GM19455 (cell line): ENCODE measurements around the gene CALHM2.
"Not testable (repeated sequence)": the region's sequence is repeated elsewhere in the genome, so short reads cannot be mapped to it uniquely, and the experiment has no call there.

ENCODE experiments used
- ATAC-seq: cut with Tn5 transposase; IDR thresholded peaks from one replicate; pipeline ENCODE4 v1.9.1; 2021; ENCODE audit not compliant: unreplicated experiment

Gene CALHM2

DNA sequence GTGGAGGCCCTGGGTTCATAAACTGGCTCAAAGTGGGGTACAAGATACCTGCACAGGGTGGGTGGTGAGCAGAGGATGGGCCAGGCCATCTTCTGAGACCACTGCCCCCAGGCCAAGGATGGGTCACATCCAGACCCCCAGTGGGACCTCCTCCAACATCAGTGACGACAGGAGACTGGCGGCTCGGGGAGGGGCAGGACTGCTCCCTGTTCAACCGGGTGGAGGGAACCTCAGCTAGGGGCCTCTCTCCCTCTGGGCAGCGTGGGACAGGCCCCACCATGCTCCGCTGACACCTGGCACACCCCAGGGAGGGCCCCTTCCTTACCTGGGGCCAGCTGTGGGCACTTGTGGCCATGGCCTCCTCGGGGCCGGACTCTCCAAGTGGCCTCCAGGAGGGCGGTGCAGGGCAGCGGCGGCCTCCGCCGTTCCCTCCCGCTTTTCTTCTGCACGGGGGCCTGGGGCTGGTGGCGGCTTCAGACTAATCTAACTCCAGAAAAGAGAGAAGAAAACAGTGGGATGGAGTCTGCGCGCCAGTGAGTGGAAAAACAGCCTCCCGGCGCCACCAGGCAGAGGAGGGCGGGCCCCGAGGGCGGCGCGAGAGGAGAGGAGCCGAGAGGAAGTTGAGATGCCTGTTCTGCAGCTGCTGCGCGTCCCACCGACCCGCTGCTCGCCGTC, at the start of gene CALHM2:
CALHM2 (minus strand) TSS at position 540 of the 675 bp plus-strand sequence. CDS start 2,429 bp downstream, outside the sequence.
- peak; percentile 75 for ATAC-seq

DNA sequence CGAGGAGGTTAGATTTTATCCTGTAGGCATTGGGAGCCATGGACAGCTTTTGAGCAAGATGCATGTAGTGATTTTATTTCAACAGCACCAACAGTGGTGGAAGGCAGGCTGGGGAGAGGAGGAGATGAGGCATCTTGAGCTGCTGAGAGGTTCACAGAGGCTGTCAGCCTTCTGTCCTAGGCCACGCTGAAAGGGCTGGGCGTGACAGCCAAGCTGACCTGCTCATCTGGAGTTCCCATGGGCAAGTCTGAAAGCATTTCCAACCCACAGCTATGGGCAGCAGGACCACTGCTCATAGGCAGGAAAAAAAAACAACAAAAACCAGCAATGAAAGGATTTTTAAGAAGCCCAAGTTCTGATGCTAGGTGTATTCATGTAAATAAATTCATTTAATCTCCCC, 49.0 kb upstream of the CALHM2 start:
- ATAC-seq, result no peak

DNA sequence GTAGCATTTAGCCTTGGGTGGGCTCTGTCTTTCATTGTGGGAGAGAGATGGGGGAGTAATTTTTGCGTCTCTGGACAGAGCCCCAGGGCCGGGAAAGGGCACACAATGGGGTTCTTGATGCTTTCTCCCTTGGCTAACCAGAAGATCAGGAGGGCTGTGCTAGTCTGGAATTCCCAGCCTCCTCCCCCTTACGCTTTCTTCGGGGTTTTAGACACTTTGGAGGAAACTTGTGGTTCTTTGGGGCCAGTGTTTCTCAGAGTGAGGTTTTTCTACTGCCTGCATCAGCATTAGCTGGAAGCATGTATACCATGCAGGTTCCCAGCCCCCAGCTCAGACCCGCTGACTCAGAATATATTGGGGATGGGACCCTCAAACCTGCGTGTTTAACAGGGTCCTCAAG, 48.3 kb upstream of the CALHM2 start:
- no peak for ATAC-seq

GRCh38 chr10:103499881-103500280, 47.7 kb upstream of the CALHM2 start:
- no peak for ATAC-seq

DNA sequence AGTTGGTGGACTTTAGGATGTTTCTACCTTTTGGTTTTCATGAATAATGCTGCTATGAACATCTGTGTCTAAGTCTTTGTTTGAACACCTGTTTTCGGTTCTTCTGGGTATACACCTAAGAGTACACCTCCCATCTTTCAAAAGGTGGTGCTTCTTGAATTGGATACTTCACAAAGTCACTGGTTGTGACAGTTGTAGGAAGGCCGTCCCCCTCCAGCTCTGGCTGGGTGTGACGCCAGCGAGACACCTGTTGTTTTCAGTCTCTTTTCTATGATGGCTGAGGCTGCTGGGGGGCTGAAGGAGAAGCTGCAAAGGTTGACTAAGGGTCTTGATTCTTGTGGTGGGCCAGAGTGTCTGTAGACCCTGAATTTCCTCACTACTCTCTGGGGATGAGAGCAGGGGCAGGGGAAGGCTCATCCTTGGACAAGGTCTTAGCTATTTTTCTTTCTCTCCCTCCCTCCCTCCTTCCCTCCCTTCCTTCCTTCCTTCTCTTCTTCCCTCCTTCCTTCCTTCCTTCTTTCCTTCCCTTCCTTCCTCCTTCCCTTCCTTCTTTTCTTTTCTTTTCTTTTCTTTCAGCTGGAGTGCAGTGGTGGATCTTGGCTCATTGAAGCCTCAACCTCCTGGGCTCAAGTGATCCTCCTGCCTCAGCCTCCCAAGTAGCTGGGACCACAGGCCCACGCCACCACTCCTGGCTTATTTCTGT, 46.9 kb upstream of the CALHM2 start:
- no peak for ATAC-seq

GRCh38 chr10:103497161-103497915, 45.2 kb upstream of the CALHM2 start:
- ATAC-seq, result no peak

DNA sequence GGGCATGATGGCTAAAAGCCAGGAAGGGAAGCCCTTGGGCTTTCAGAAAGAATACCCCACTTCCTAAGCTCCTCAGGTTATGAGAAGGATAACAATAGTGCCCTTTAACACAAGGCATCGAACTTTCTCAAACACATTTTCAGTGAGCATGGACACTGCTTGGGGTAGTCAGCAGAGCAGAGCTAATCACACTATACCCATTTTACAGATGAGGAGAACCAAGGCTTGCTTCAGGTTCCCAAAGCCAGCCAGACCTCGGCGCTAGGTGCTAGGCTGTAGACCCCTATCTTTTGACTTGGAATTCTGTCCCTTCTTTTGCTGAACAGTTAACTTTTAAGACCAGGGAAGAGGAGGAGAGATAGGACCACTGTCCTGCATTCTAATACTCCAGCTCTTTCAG, 43.2 kb upstream of the CALHM2 start:
- no peak for ATAC-seq

GRCh38 chr10:103493916-103494877, 42.0 kb upstream of the CALHM2 start:
- ATAC-seq, result no peak

DNA sequence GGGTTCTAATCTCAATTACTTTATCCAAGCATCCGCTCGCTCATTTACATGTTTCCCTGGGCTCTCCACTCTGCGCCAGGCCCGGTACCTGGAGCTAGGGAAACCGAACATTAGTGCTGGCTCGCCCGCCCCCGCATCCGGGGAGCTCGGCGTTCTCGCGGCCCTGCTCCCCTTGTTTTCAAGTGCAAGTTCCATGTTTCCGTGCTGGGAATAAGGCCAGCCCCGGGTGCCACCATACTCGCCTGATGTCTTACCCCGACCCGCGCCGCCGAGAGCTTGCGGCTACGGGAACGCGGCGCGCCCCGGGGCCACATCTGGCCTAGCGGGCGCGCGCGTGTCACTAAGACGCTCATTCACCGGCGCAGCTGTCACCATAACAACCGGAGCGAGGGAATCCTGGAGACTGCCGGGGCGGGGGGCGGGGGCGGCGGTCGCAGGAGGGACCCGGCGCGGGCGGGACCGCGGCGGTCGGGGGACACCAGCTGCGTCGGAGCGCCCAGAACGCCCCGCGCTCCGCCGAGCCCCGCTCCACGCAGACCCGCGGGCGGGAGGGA, 41.3 kb upstream of the CALHM2 start, which contains the start of gene NEURL1:
NEURL1 (plus strand) TSS at position 344 of the 554 bp plus-strand sequence. CDS start 683 bp downstream, outside the sequence.
- no peak for ATAC-seq

GRCh38 chr10:103492655-103493261, 40.6 kb upstream of the CALHM2 start:
- no peak for ATAC-seq

DNA sequence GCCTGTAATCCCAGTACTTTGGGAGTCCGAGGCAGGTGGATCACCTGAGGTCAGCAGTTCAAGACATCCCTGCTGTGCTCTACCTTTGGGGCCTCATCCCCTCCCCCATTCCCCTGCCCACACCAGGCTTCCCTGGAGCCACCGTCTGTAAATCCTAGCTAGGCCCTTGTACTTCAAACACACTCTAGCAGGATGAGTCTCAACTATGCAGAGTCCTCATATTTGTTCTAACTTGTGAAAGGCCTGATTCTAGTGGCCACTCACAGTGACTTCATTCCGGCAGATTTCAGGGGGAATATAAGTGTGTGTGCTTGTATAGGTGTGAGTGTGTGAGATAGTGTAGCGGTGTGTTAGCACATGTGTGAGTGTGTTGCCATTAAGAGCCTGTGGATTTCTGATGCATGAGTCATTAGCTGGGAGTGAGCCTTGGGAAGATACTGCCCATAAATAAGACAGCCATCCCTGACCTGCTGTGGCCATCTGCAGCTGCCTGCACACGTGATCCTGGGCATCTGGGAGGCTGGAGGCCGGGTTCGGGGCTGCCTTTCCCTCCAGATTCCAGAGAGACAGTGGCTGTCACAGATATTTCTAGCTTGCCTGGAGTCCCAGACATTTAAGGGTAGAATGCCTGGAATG, 39.7 kb upstream of the CALHM2 start:
- ATAC-seq, result no peak

GRCh38 chr10:103490986-103491314, 38.8 kb upstream of the CALHM2 start:
- ATAC-seq, result no peak

DNA sequence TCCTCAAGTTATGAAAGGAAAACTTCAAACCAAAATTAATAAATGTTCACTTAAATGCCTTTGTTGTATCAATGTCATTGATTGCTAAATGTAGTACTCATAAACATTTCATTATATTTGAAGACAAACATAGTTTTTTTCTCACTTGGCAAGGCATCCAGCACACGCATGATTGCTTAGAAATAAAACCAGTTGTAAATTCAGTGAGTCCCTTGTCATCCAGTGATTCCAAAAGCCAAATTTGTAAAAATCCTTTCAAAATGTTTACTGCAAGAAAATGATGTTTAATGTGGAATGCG, 35.2 kb upstream of the CALHM2 start:
- ATAC-seq, result no peak

DNA sequence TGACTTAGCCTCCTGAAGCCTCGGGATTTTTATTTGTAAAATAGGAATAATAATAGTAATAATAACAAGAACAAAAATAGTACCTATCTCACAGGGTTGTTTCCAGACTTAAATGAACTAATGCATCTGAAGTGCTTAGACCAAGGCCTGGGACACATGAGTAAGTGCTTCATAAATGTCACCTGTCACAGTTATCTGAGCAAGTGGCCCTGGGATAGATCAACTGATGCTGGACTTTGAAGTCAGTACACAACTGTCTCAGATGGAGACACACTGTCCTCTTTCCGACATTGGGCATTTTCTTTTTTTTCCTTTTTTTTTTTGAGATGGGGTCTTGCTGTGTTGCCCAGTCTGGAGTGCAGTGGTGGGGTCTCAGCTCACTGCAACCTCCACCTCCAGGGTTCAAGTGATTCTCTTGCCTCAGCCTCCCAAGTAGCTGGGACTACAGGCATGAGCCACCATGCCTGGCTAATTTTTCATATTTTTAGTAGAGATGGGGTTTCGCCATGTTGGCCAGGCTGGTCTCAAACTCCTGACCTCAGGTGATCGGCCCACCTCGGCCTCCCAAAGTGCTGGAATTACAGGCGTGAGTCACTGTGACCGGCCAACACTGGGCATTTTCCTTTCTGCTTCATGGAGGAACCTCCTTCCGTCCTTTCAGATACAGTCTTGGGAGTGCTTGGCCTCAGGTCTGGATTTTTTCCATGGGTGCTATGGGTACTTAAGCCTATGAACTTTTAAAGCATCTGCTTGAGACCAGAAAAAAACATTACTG, 34.7 kb upstream of the CALHM2 start:
- not testable (repeated sequence) for ATAC-seq

- no peak for ATAC-seq
Observed at GRCh38 chr10:103481974-103482531, 29.9 kb upstream of the CALHM2 start.

GRCh38 chr10:103480521-103480920, 28.4 kb upstream of the CALHM2 start:
- ATAC-seq, result no peak

GRCh38 chr10:103479135-103479534, 27.0 kb upstream of the CALHM2 start, which contains the start of gene CALHM3:
CALHM3 (minus strand) TSS chr10:103479240; CDS start chr10:103479032, 208 bp downstream.
- ATAC-seq, result no peak

GRCh38 chr10:103478671-103479070, 26.5 kb upstream of the CALHM2 start:
- ATAC-seq, result no peak
